ENCODE measurements around the gene FUT4. TPM values are rescaled to one million over a fixed set of nuclear protein-coding genes. Genes with fewer than 3 reads are reported as not detected.
"Not testable (repeated sequence)": the region's sequence is repeated elsewhere in the genome, so short reads cannot be mapped to it uniquely, and the experiment has no call there.

The FUT4 gene
- total RNA-seq, 1 donor from 2014 or later = 3.7 TPM

- no peak for DNase-seq (ENCODE audit: low read depth in 2 of 2)
Measured at GRCh38 chr11:94567181-94567670, 23.5 kb downstream of the FUT4 start, which contains the start of gene PIWIL4. PIWIL4 (plus strand) TSS chr11:94567368; CDS start chr11:94567519, 151 bp downstream.

DNA sequence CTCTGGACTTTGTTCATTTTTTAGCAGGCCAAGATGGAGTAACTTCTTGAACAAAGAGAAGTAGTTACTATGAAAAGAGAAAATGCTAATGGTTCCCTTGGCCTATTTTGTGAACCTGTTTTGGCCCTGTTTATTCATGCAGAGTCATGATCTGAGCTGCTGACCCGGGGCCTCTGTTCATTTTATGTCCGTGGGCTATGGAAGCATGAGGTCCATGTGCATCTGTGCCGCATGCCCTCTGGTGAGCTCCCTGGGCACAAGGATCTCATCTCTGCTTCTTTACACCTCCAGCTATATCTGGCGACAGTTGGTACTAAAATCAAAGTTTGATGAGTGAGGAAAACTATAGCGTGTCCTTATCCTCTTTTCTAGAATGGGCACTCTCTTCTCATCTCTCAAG is 24.5 kb downstream of the FUT4 start:
- DNase-seq (ENCODE audit: low read depth in 2 of 2) = no peak

DNA sequence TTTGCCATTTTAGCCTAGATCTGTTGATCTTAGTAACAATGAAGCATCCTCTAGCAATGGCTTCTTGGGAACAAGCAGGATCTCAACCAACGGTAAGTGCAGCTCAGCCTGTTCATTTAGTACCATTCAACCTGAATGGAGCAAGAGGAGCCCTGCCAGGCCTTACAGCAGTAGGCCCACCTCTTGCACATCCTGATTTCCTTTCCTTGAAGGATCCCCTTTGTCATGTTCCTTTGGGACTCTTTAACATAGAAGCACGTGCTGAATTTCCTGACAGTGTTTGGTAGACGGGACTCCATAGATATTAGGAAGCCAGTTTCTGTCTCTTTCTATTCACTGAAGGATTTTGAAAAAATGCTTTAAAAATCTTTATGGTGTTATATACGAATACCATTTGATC is 25.0 kb downstream of the FUT4 start:
- DNase-seq (ENCODE audit: low read depth in 2 of 2) = no peak

- DNase-seq (ENCODE audit: low read depth in 2 of 2) = not testable (repeated sequence)
Measured at GRCh38 chr11:94572975-94573374, 29.3 kb downstream of the FUT4 start.

DNA sequence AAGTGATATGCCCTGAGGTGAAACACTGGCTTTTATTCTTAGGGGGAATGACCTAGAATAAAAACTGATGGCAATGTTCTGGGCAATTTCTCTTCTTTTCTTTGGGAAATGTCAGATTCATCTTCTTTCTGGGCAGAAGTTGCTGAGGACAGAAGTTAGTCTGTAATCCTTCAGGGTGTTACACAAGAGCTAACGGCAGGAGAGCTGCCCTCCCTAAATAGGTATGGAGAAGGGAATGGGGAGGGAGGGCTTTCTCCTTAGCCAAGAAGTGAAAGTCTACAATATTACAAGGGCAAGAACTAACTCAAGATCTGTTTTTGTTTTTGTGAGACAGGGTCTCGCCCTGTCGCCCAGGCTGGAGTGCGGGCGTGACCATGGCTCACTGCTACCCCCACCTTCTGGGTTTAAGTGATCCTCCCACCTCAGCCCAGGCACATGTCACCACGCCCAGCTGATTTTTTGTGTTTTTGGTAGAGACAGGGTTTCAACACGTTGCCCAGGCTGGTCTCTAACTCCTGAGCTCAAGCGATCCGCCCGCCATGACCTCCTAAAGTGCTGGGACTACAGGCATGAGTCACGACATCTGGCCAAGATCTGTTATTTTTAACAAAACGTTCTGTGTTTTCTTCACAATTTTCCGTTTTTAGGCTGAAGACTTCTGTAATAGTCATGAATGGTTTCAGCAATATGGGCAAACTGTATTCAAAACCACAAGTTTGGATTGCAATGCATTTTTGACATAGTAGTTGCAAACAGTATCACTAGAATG is 30.7 kb downstream of the FUT4 start:
- no peak for DNase-seq (ENCODE audit: low read depth in 2 of 2)

DNA sequence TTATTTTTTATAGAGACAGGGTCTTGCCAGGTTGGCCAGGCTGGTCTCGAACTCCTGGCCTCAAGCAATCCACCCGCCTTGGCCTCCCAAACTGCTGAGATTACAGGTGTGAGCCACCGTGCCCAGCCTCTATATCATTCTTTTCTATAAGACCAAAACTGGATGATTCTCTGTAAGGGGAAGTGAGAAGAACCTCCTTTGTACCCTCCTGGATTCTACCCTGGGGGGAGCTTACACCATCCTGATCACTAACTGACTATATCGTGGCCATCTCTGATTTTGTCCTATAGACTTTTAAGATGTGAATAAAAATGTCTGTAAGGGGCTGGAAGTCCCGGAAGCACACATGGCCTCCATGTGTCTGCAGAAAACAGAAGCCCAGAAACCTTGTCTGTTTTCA is 32.6 kb downstream of the FUT4 start:
- no peak for DNase-seq (ENCODE audit: low read depth in 2 of 2)

GRCh38 chr11:94577841-94578240 is 34.1 kb downstream of the FUT4 start:
- DNase-seq (ENCODE audit: low read depth in 2 of 2) = no peak

GRCh38 chr11:94581926-94582325 is 38.2 kb downstream of the FUT4 start:
- DNase-seq (ENCODE audit: low read depth in 2 of 2) = no peak

DNA sequence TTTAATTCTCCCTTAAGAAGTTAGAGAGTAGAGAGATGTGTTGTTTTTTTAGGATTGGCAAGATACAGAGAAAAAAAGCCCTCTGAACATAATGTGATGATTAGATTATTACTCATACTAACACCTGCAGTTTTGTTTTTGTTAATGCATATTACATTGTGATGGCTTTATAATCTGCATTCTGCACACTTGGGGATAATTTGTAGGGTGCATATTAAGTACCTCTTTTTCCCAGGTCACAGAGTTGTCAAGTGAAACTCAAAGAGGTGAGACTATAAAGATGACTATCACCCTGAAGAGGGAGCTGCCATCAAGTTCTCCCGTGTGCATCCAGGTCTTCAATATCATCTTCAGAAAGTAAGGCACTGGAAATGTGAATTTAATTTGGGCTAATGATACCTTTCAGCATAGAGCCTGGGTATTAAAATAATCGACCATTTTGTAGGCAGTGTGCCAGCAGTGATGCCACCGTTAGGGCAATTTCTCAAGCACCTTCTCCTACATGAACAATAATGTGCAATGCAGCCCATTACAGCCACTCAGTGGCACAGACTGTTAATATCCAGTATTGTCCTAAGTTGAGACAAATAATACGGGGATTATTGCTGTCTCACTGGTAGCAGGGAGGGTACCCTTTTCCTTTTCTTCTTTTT is 39.6 kb downstream of the FUT4 start:
- no peak for DNase-seq (ENCODE audit: low read depth in 2 of 2)

DNA sequence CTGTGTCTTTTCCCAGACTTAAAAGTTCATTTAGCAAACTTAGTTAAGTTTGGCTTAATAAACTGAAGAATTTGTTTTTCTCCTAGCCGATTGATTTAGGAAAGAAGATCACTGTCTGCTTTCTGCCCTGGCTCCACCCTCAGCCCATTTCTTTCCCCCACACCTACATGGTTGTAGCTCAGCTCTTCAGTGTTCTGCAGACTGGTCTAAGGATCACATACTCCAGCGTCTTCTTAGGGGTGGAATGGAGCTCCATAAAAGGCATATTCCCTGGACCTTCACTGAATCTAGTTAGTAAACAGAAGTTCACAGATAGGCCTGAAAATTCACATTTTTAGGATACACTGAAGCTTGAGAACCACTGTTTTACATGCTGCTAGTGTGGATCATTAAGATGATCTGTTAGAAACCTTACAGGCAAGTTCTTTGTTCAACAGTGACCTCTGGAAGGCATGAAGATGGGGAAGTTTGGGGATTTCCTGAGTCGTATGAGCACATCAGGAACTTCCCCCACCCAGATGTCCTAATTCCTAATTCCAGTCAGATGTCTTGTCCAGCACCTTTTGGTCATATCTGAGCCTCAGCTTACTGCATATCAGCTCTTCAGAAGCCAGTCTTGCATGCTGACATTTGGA is 40.3 kb downstream of the FUT4 start:
- DNase-seq (ENCODE audit: low read depth in 2 of 2) = no peak

GRCh38 chr11:94584978-94585377 is 41.3 kb downstream of the FUT4 start:
- no peak for DNase-seq (ENCODE audit: low read depth in 2 of 2)

DNA sequence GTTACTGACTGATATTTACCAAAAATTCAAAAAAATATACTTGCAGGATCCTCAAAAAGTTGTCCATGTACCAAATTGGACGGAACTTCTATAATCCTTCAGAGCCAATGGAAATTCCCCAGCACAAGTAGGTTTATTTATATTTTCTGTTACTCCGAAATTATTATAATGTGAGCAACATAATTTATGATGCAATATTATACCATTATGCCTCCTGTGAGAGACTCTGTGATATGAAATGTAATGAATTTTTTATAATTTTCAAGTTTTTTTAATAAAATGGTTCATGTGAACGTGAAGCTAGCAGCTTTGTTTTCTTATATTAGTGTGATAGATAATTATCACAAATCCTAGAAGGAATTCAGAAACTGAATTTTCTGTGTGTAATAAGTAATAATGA is 41.7 kb downstream of the FUT4 start:
- DNase-seq (ENCODE audit: low read depth in 2 of 2) = no peak

DNA sequence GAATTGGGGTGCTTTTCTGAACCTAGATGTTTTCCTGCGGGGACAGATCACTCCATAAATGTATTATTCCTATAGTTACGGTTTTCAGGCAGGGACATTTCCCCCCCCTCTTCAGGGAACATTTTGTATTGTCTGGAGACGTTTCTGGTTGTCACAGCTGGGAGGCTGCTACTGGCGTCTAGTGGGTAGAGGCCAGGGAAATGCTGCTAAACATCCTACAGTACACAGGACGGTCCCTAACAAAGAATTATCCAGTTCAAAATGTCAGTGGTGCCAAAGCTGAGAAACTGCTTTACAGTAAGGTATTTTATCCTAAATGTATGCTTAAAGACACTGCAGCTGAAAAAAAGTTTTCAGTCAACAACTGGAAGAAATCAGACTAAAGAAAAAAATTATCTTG is 42.8 kb downstream of the FUT4 start:
- no peak for DNase-seq (ENCODE audit: low read depth in 2 of 2)

GRCh38 chr11:94586978-94587377 is 43.3 kb downstream of the FUT4 start:
- no peak for DNase-seq (ENCODE audit: low read depth in 2 of 2)

DNA sequence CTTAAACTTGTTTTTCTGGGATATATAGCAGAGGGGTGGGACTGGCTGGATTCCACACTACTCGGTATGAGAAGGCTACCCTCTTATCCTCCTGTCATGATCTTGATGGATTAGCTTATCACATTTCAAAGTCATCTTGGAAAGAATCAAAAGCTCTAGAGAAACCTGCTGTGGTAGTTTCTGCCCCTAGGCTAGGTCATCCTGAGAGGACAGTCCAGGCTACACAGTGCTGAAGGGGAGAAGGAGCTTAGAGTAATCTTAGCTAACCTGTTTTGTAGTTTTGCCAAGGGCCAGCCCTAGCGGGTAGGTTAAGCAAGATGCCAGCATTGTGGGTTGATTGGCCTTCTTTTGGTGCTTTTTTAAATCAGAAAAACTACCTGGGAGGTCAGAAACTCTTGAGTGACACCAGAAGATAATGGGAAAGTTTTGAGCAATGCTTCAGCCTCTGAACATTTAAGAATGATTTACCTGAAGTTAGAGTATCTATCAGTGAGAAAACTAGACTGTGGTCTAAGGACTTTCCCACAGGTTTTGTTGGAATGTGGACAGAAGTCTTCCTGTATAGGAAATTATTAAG is 44.7 kb downstream of the FUT4 start:
- DNase-seq (ENCODE audit: low read depth in 2 of 2) = no peak

DNA sequence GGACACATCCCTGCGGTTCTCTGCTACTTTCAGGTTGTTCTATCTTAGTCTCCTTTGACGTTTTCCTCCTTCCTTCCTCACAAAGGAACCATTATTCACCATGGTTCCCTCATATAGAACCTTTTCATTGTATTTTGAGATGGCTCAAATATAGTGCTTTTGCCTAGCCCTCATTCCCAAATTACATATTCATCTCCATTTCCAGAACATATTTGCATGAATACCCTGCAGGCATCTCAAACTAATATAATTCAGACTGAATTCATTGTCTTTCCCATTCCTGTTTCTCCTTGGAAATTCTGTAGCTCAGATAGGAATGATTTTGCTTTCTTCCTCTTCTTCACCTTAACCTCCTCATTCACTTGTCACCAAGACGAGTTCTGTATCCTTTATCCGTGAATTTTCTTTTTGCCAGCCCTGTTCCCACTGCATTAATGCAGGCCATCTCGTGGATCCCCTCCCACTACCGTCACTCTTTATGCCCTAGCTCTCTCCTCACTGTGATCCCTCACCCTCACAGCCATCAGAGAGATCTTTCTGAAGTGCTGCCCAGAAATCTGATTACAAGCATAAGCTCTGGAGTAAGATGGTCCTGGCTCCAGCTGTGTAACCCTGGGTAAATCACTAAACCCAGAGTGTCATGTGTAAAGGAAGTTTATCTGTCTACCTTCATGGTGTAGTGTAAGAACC is 46.8 kb downstream of the FUT4 start:
- no peak for DNase-seq (ENCODE audit: low read depth in 2 of 2)

DNA sequence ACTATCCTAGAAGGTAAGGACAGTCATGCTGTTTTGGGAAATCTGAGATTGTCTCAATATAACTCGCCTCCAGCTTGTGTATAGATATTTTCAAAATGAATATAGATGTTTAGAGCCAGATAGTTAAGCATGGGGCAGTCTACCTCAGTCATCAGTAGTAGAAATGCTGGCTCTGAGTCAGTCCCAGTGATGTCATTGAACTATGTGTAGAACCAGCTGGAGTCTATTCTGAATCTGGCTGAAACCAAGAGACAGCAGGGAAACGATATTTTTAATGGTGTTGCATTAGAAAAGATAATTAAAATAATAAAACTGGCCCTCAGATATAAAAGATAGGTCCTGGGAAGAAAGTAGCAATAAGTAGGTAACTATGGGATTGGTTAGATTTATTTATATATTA is 49.3 kb downstream of the FUT4 start:
- DNase-seq (ENCODE audit: low read depth in 2 of 2) = no peak

GRCh38 chr11:94595076-94595475 is 51.4 kb downstream of the FUT4 start:
- DNase-seq (ENCODE audit: low read depth in 2 of 2) = no peak

DNA sequence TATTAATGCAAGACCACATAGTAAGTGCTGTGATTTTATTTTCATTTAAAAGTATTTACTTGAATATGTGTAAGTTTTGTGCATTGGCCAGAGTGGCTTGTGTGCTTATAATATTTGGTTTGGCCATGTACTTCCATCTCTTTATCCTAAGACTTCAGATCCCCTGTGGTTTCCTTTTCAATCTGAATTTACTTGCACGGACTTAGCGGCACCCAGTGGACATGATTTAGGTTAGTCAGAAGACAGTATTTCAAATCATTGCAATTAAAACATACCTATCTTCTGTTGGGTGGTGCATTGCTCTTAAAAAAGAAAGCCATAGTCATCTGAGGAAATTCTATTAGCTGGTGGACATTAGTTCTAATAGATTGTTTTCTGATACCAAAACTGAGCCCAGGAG is 54.2 kb downstream of the FUT4 start:
- no peak for DNase-seq (ENCODE audit: low read depth in 2 of 2)

All from dermis microvascular lymphatic vessel endothelial cell (primary cell).